Astrocyte (in vitro differentiated cells and primary cell): ENCODE measurements around the gene SLC25A10. TPM values are rescaled to one million over a fixed set of nuclear protein-coding genes. Genes with fewer than 3 reads are reported as not detected.

Experiments
- DNase-seq: peaks from one replicate; pipeline ENCODE4 v3.0.0-alpha.2; 2010; ENCODE audit warnings: low read depth
- FAIRE-seq: peaks from 2 replicates; lab custom pipeline; 2011; peaks lifted over from hg19 to GRCh38; lab: Jason Lieb, UNC
- H2AFZ ChIP-seq: 2 replicates; pipeline ENCODE4 v1.6.0; 2012; ENCODE audit warnings: low read depth, low read length, inconsistent platforms
- H3K27ac ChIP-seq: 2 replicates; pipeline ENCODE4 v1.5.1; 2011; ENCODE audit warnings: low read depth, low read length, inconsistent platforms
- H3K27me3 ChIP-seq: 2 replicates; pipeline ENCODE4 v1.6.0; 2011; ENCODE audit warnings: low read length, inconsistent platforms; ENCODE audit not compliant: insufficient read depth
- H3K36me3 ChIP-seq: 2 replicates; pipeline ENCODE4 v1.5.1; 2011; ENCODE audit warnings: low read length, inconsistent platforms; ENCODE audit not compliant: insufficient read depth
- H3K4me1 ChIP-seq: 2 replicates; pipeline ENCODE4 v1.5.1; 2011; ENCODE audit warnings: low read length, inconsistent platforms; ENCODE audit not compliant: insufficient read depth
- H3K4me2 ChIP-seq: 2 replicates; pipeline ENCODE4 v1.6.0; 2012; ENCODE audit warnings: low read length, inconsistent platforms
- H3K4me3 ChIP-seq: 2 replicates; pipeline ENCODE4 v1.5.1; 2011; ENCODE audit warnings: low read depth, mild to moderate bottlenecking, low read length, inconsistent platforms; ENCODE audit not compliant: insufficient read depth
- H3K79me2 ChIP-seq: 2 replicates; pipeline ENCODE4 v1.6.0; 2012; ENCODE audit warnings: mild to moderate bottlenecking, low read length, inconsistent platforms; ENCODE audit not compliant: insufficient read depth
- H3K9ac ChIP-seq: 2 replicates; pipeline ENCODE4 v1.6.0; 2012; ENCODE audit warnings: mild to moderate bottlenecking, low read length, inconsistent platforms
- H3K9me3 ChIP-seq: 2 replicates; pipeline ENCODE4 v1.5.1; 2012; ENCODE audit warnings: low read depth, mild to moderate bottlenecking, low read length, inconsistent platforms; ENCODE audit not compliant: insufficient read depth
- H4K20me1 ChIP-seq: 2 replicates; pipeline ENCODE4 v1.6.0; 2012; ENCODE audit warnings: low read length, inconsistent platforms; ENCODE audit not compliant: insufficient read depth
- H3K27ac Mint-ChIP-seq: one replicate; pipeline ENCODE4 v1.8.0; 2021; ENCODE audit warnings: mild to moderate bottlenecking, mixed read lengths; ENCODE audit not compliant: unreplicated experiment
- H3K27me3 Mint-ChIP-seq: one replicate; pipeline ENCODE4 v1.8.0; 2021; ENCODE audit warnings: low read depth, mixed read lengths; ENCODE audit not compliant: unreplicated experiment
- H3K36me3 Mint-ChIP-seq: one replicate; pipeline ENCODE4 v1.8.0; 2021; ENCODE audit warnings: low read depth, mixed read lengths; ENCODE audit not compliant: unreplicated experiment
- H3K4me1 Mint-ChIP-seq: one replicate; pipeline ENCODE4 v1.8.0; 2021; ENCODE audit warnings: low read depth, mixed read lengths; ENCODE audit not compliant: unreplicated experiment
- H3K4me3 Mint-ChIP-seq: one replicate; pipeline ENCODE4 v1.8.0; 2021; ENCODE audit warnings: mild to moderate bottlenecking, moderate library complexity, mixed read lengths; ENCODE audit not compliant: unreplicated experiment
- H3K9me3 Mint-ChIP-seq: one replicate; pipeline ENCODE4 v1.8.0; 2021; ENCODE audit warnings: mild to moderate bottlenecking, mixed read lengths; ENCODE audit not compliant: unreplicated experiment
- EZH2 ChIP-seq: IDR thresholded peaks from 2 replicates; pipeline ENCODE4 v1.6.1; 2012; ENCODE audit warnings: mild to moderate bottlenecking, low read length, inconsistent platforms; ENCODE audit not compliant: insufficient read depth
- total RNA-seq: library from RNA; stranded (reverse); gene quantifications from 2 replicates; pipeline ENCODE4 v1.2.1, GENCODE V29; 2021
- TF ChIP-seq, protein P1 (sequence below): IDR thresholded peaks from 2 replicates; pipeline ENCODE4 v1.5.1; 2011; ENCODE audit warnings: low read depth, mild to moderate bottlenecking, inconsistent platforms, low read length, moderate library complexity; ENCODE audit not compliant: insufficient read depth

Gene SLC25A10
- total RNA-seq, 1 donor from 2014 or later = 9.3 TPM

DNA sequence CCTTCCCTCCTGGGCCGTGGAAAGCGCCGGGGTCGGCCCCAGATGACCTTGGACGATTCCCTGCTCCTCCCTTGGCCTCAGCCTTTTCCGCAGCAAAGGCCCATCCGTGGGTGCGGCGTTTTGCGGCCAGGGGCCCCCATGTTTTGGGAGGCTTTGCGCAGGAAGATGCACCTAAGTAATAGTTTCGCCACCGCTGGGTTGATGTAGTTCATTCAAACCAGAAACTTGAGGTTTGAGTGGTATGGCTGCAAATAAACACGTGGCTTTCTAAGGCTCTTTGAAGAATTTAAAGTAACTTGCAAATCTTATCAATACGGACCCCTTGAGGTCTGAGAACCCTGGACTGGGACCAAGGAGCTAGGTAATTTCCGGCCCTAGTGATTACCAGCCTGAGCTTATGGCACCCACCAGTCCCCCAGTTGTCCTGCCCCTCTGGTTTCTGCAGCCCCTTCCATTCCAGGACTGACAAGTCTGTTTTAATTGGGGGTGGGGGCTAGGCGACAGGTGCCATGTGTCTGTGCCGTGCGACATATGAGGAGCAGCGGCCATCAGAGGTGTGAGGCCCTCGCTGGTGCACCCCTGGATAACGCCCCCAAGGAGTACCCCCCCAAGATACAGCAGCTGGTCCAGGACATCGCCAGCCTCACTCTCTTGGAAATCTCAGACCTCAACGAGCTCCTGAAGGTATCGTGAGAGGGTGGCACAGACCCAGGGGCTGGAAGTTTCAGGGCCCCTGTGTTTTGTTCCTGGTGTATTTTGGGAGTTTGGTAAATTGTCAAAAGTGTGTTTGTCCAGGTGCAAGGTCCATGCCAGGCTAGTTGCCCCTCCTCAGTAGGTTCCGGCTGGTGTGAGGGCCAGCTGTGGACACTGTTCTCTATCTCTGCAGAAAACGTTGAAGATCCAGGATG lies 8.1 kb upstream of the SLC25A10 start:
- Histone ChIP-seq H3K36me3 (peaks cover 19% of the 10 kb centered on the region), H3K27ac (peak overlapping the region; percentile 95), H3K9me3 (no peaks in the 10 kb centered on the region), H3K9ac (peak overlapping the region; percentile 95), H3K4me1 (peaks cover 29% of the 10 kb centered on the region), H3K4me2 (peak overlapping the region; percentile 94), H3K27me3 (no peaks in the 10 kb centered on the region), H3K4me3 (peak overlapping the region; percentile 80), H3K79me2 (peaks cover 64% of the 10 kb centered on the region), H2AFZ (peak overlapping the region; percentile 78), H4K20me1 (peaks cover 65% of the 10 kb centered on the region)
- H3K27me3 Mint-ChIP-seq = no peaks in the 10 kb centered on the region
- peak overlapping the region; percentile 87 for H3K4me3 Mint-ChIP-seq
- no peaks in the 10 kb centered on the region for H3K9me3 Mint-ChIP-seq
- DNase-seq (no peak), FAIRE-seq (no peak)
- H3K36me3 Mint-ChIP-seq = peaks cover 18% of the 10 kb centered on the region
- H3K27ac Mint-ChIP-seq = peak overlapping the region; percentile 4
- peaks cover 12% of the 10 kb centered on the region for H3K4me1 Mint-ChIP-seq
- no peak for TF ChIP-seq EZH2
- TF ChIP-seq, protein P1, sequence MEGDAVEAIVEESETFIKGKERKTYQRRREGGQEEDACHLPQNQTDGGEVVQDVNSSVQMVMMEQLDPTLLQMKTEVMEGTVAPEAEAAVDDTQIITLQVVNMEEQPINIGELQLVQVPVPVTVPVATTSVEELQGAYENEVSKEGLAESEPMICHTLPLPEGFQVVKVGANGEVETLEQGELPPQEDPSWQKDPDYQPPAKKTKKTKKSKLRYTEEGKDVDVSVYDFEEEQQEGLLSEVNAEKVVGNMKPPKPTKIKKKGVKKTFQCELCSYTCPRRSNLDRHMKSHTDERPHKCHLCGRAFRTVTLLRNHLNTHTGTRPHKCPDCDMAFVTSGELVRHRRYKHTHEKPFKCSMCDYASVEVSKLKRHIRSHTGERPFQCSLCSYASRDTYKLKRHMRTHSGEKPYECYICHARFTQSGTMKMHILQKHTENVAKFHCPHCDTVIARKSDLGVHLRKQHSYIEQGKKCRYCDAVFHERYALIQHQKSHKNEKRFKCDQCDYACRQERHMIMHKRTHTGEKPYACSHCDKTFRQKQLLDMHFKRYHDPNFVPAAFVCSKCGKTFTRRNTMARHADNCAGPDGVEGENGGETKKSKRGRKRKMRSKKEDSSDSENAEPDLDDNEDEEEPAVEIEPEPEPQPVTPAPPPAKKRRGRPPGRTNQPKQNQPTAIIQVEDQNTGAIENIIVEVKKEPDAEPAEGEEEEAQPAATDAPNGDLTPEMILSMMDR = no peak

DNA sequence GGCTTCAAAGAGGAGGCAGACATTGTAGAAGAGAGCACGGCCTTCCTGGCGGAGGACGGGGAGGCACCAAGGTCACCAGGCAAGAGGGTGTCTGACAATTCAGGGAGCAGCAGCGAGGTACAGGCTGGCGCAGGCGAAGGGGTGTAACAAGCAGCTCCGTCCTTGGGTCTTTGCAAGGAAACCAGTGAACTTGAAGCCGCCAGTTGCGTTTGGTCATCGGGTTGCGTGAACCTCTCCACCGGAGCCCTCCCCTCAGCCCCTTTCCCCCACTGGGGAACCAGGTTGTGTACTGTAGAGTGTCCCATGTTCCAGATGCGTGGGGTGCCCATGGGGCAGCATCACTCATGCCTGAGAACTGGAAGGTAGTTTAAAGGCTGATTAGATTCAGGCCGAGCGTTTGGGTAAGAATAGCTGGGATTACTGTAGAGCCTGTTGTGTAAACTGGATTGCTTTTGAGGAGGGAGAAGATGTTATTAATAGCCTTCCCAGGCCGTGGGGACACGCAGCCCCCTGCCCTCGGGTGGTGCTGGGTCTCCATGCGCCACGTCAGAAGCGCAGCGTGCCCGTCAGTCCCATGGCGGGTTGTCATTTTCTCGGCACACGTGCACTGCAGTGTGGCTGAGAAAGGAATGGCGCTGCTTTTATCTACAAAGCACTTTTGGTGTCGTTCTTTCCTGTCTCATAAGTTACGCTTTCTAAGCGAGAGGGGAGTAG lies 6.4 kb upstream of the SLC25A10 start:
- Mint-ChIP-seq H3K36me3 (peaks cover 17% of the 10 kb centered on the region), H3K27me3 (no peaks in the 10 kb centered on the region), H3K27ac (no peak overlapping the region), H3K4me1 (peaks cover 14% of the 10 kb centered on the region), H3K9me3 (no peaks in the 10 kb centered on the region), H3K4me3 (no peak overlapping the region)
- Histone ChIP-seq H3K27me3 (no peaks in the 10 kb centered on the region), H3K36me3 (peaks cover 18% of the 10 kb centered on the region), H3K9ac (no peak overlapping the region), H2AFZ (no peak overlapping the region), H3K4me3 (no peak overlapping the region), H3K9me3 (no peaks in the 10 kb centered on the region), H4K20me1 (peaks cover 65% of the 10 kb centered on the region), H3K4me1 (peaks cover 36% of the 10 kb centered on the region), H3K4me2 (no peak overlapping the region), H3K27ac (no peak overlapping the region), H3K79me2 (peaks cover 51% of the 10 kb centered on the region)
- FAIRE-seq = no peak
- TF ChIP-seq EZH2 = no peak
- TF ChIP-seq, protein P1 = no peak
- no peak for DNase-seq
